B cell (primary cell): ENCODE data around the gene LRRC45.

Source experiments
- EZH2 ChIP-seq: IDR thresholded peaks from 2 replicates; pipeline ENCODE4 v1.6.1; 2012; ENCODE audit warnings: borderline replicate concordance, low read depth, mild to moderate bottlenecking, moderate library complexity, low read length; ENCODE audit not compliant: insufficient read depth, poor library complexity, severe bottlenecking
- TF ChIP-seq, protein P1 (sequence below): fragments of 200-600 bp; IDR thresholded peaks from one replicate; pipeline ENCODE4 v1.8.0; 2022; ENCODE audit warnings: antibody characterized with exemption, mild to moderate bottlenecking

DNA sequence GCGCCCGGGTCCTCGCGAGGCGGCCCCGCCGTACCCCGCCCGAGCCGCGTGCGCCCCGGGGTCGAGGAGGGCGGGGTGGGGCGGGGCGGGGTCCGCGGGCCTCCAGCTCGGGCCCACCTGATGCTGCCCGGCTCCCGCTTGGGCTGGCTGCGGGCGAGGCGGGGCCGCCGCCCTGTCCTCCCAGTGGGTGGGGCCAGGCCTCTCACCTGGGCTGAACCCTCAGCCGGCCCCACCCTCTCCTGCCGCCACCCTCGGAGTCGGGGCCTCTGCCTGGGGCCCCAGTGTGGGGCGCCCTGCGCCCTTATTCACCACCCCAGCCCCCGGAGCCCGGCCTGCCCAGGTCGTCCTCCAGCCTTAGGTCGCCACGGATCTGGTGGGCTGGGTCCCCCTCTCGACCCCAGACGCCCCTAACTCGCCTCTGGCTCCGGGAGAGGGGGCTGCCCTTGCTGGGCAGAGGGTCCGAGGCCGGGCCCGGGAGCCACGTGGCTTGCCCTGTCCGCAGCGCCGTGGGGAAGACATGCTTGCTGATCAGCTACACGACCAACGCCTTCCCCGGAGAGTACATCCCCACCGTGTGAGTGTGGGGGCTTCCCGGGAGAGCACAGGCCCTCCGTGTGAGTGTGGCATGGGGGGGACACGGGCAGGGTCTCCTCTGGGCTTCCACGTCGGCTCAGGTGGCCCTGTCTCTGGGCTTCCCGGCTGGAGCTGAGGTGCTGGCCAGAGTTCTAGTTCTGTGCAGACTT, 9.0 kb downstream of the LRRC45 start:
- TF ChIP-seq, protein P1, sequence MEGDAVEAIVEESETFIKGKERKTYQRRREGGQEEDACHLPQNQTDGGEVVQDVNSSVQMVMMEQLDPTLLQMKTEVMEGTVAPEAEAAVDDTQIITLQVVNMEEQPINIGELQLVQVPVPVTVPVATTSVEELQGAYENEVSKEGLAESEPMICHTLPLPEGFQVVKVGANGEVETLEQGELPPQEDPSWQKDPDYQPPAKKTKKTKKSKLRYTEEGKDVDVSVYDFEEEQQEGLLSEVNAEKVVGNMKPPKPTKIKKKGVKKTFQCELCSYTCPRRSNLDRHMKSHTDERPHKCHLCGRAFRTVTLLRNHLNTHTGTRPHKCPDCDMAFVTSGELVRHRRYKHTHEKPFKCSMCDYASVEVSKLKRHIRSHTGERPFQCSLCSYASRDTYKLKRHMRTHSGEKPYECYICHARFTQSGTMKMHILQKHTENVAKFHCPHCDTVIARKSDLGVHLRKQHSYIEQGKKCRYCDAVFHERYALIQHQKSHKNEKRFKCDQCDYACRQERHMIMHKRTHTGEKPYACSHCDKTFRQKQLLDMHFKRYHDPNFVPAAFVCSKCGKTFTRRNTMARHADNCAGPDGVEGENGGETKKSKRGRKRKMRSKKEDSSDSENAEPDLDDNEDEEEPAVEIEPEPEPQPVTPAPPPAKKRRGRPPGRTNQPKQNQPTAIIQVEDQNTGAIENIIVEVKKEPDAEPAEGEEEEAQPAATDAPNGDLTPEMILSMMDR = no peak
- no peak for TF ChIP-seq EZH2
